Suprapubic skin (tissue), 4 donors: ENCODE results near the gene PLK5.

ENCODE experiments used
- POLR2A ChIP-seq, 2 donors: fragments of 450-650 bp; IDR thresholded peaks; one replicate each; pipeline ENCODE4 v1.6.1; 2017; ENCODE audit warnings: antibody characterized with exemption in 2 of 2, mild to moderate bottlenecking in 2 of 2, moderate library complexity in 2 of 2
- POLR2AphosphoS5 ChIP-seq, 3 donors: sonication (generic); formaldehyde crosslinking; IDR thresholded peaks; one replicate each; pipeline ENCODE4 v1.6.1; 2017; ENCODE audit warnings: antibody characterized with exemption in 3 of 3
- TF ChIP-seq, protein P1 (sequence below), 2 donors: fragments of 200-600 bp in 1 of 2; fragments of 450-650 bp in 1 of 2; sonication (generic) in 1 of 2; IDR thresholded peaks; one replicate each; pipeline ENCODE4 v1.5.1; 2016 to 2019; ENCODE audit warnings: antibody characterized with exemption in 2 of 2, mild to moderate bottlenecking in 1 of 2, moderate library complexity in 1 of 2

DNA sequence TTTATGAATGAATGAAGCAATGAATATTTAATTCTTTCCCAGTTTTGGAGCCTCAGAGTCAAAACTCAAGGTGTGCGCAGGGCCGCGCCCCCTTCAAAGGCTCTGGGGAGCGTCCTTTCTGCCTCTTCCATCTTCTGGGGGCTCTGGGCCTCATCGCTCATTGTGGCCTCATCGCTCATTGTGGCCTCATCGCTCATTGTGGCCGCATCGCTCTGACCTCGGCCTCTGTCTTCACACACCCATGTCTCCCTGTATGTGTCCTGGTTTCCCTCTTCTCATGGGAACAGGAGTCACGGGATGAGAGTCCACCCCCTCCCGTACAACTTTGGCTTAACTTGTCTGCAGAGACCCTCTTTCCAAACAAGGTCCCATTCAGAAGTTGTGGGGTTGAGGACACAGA, 47.5 kb downstream of the PLK5 start:
- TF ChIP-seq POLR2A (IDR thresholded peaks at IDR 0.05) (no peak), POLR2AphosphoS5 (IDR thresholded peaks at IDR 0.05) (no peak)
- TF ChIP-seq, protein P1, sequence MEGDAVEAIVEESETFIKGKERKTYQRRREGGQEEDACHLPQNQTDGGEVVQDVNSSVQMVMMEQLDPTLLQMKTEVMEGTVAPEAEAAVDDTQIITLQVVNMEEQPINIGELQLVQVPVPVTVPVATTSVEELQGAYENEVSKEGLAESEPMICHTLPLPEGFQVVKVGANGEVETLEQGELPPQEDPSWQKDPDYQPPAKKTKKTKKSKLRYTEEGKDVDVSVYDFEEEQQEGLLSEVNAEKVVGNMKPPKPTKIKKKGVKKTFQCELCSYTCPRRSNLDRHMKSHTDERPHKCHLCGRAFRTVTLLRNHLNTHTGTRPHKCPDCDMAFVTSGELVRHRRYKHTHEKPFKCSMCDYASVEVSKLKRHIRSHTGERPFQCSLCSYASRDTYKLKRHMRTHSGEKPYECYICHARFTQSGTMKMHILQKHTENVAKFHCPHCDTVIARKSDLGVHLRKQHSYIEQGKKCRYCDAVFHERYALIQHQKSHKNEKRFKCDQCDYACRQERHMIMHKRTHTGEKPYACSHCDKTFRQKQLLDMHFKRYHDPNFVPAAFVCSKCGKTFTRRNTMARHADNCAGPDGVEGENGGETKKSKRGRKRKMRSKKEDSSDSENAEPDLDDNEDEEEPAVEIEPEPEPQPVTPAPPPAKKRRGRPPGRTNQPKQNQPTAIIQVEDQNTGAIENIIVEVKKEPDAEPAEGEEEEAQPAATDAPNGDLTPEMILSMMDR (IDR thresholded peaks at IDR 0.05) = no peak
